ENCODE measurements around the gene NFIC.
A peak's percentile ranks its signal among the peaks of the same experiment; 100 is the strongest.
"Not testable (repeated sequence)": the region's sequence is repeated elsewhere in the genome, so short reads cannot be mapped to it uniquely, and the experiment has no call there.

The NFIC gene

GRCh38 chr19:3398900-3399278, 32.5 kb downstream of the NFIC start:
- no peak for DNase-seq (ENCODE audit: low read depth)

GRCh38 chr19:3399311-3399710, 32.9 kb downstream of the NFIC start:
- not testable (repeated sequence) for DNase-seq (ENCODE audit: low read depth)

GRCh38 chr19:3401004-3401768, 34.8 kb downstream of the NFIC start:
- no peak for DNase-seq (ENCODE audit: low read depth)

- no peak for DNase-seq (ENCODE audit: low read depth)
Measured at GRCh38 chr19:3402631-3403443, 36.5 kb downstream of the NFIC start.

- peak; percentile 89 for DNase-seq (ENCODE audit: low read depth)
Measured at GRCh38 chr19:3403489-3404323, 37.3 kb downstream of the NFIC start.

GRCh38 chr19:3404324-3405260, 38.2 kb downstream of the NFIC start:
- DNase-seq (ENCODE audit: low read depth): no peak

- DNase-seq (ENCODE audit: low read depth): no peak
Measured at GRCh38 chr19:3405261-3405653, 38.9 kb downstream of the NFIC start.

- no peak for DNase-seq (ENCODE audit: low read depth)
Measured at GRCh38 chr19:3406571-3407111, 40.3 kb downstream of the NFIC start.

GRCh38 chr19:3407556-3408516, 41.5 kb downstream of the NFIC start:
- DNase-seq (ENCODE audit: low read depth): no peak

- no peak for DNase-seq (ENCODE audit: low read depth)
Measured at GRCh38 chr19:3408996-3409345, 42.6 kb downstream of the NFIC start.

GRCh38 chr19:3409346-3410064, 43.1 kb downstream of the NFIC start:
- DNase-seq (ENCODE audit: low read depth): no peak

GRCh38 chr19:3411636-3412035, 45.3 kb downstream of the NFIC start:
- DNase-seq (ENCODE audit: low read depth): no peak

- no peak for DNase-seq (ENCODE audit: low read depth)
Measured at GRCh38 chr19:3412066-3412465, 45.7 kb downstream of the NFIC start.

GRCh38 chr19:3413796-3414327, 47.5 kb downstream of the NFIC start:
- no peak for DNase-seq (ENCODE audit: low read depth)

- no peak for DNase-seq (ENCODE audit: low read depth)
Measured at GRCh38 chr19:3415695-3416094, 49.3 kb downstream of the NFIC start.

- DNase-seq (ENCODE audit: low read depth): no peak
Measured at GRCh38 chr19:3420244-3420755, 53.9 kb downstream of the NFIC start.

GRCh38 chr19:3420909-3421619, 54.7 kb downstream of the NFIC start:
- no peak for DNase-seq (ENCODE audit: low read depth)

- DNase-seq (ENCODE audit: low read depth): not testable (repeated sequence)
Measured at GRCh38 chr19:3421656-3422055, 55.3 kb downstream of the NFIC start.

Data from GM04503 (cell line).